Caco-2 (cell line): Measurements from ENCODE around the gene EPHA4. TPM values are rescaled to one million over a fixed set of nuclear protein-coding genes. Genes with fewer than 3 reads are reported as not detected.

Experiments
- BruUV-seq: library from RNA; stranded (reverse); fragments of 400-500 nt; replicated peaks from 2 replicates; lab custom pipeline; 2021; lab: Mats Ljungman, UMichigan
- CTCF ChIA-PET: fragments of 300-600 bp; sonication (Branson Sonifier 250); formaldehyde crosslinking; loops from one replicate; lab custom pipeline; 2022; ENCODE audit warnings: antibody characterized with exemption; lab: Charles Lee
- POLR2A ChIA-PET: fragments of 300-600 bp; sonication (Branson Sonifier 250); formaldehyde crosslinking; loops from one replicate; lab custom pipeline; 2022; ENCODE audit warnings: antibody characterized with exemption; lab: Charles Lee
- DNase-seq, 2 experiments: peaks; one replicate each; pipeline versions ENCODE4 v3.0.0 to v3.0.0-alpha.2; 2020 to 2022
- H3K27me3 ChIP-seq: replicated peaks from 2 replicates; pipeline ENCODE4 v1.6.0; 2011; ENCODE audit warnings: low read length; ENCODE audit not compliant: control insufficient read depth, insufficient read depth
- H3K36me3 ChIP-seq: 2 replicates; pipeline ENCODE4 v1.5.1; 2011; ENCODE audit warnings: low read length; ENCODE audit not compliant: control insufficient read depth, insufficient read depth
- H3K4me1 ChIP-seq: fragments of 250-450 bp; sonication (Bioruptor Pico); 2 replicates; pipeline ENCODE4 v1.5.1; 2020; ENCODE audit warnings: mild to moderate bottlenecking
- H3K4me3 ChIP-seq: 2 replicates; pipeline ENCODE4 v1.5.1; 2011; ENCODE audit warnings: low read depth, mild to moderate bottlenecking, control low read depth, low read length
- H3K9me3 ChIP-seq: fragments of 250-450 bp; sonication (Bioruptor Pico); 2 replicates; pipeline ENCODE4 v1.5.1; 2020; ENCODE audit warnings: mild to moderate bottlenecking, moderate library complexity
- H3K27ac Mint-ChIP-seq: one replicate; pipeline ENCODE4 v1.8.0; 2022; ENCODE audit warnings: mixed read lengths; ENCODE audit not compliant: unreplicated experiment
- H3K27me3 Mint-ChIP-seq: one replicate; pipeline ENCODE4 v1.8.0; 2022; ENCODE audit warnings: mixed read lengths; ENCODE audit not compliant: insufficient read depth, unreplicated experiment
- H3K36me3 Mint-ChIP-seq: one replicate; pipeline ENCODE4 v1.8.0; 2022; ENCODE audit warnings: mild to moderate bottlenecking, mixed read lengths; ENCODE audit not compliant: insufficient read depth, unreplicated experiment
- H3K4me1 Mint-ChIP-seq: one replicate; pipeline ENCODE4 v1.8.0; 2022; ENCODE audit warnings: low read depth, mixed read lengths; ENCODE audit not compliant: unreplicated experiment
- H3K4me3 Mint-ChIP-seq: one replicate; pipeline ENCODE4 v1.8.0; 2022; ENCODE audit warnings: mild to moderate bottlenecking, moderate library complexity, mixed read lengths; ENCODE audit not compliant: unreplicated experiment
- H3K9me3 Mint-ChIP-seq: one replicate; pipeline ENCODE4 v1.8.0; 2022; ENCODE audit warnings: mixed read lengths; ENCODE audit not compliant: unreplicated experiment
- intact Hi-C: fragments of 100-400 bp; cut with micrococcal nuclease; formaldehyde crosslinking; loops from one replicate; pipeline ENCODE4 v1.10.0; 2022; ENCODE audit not compliant: unreplicated experiment
- total RNA-seq: library from RNA; stranded (reverse); gene quantifications from 2 replicates; pipeline ENCODE4 v1.2.3, GENCODE V29; 2022
- TF ChIP-seq, protein P1 (sequence below), 2 experiments: fragments of 200-600 bp in 1 of 2; IDR thresholded peaks; 1 replicate in 1 of 2; 2 replicates in 1 of 2; pipeline versions ENCODE4 v1.5.1 to v1.8.0; 2011 to 2022; ENCODE audit warnings: antibody characterized with exemption in 1 of 2, control low read depth in 1 of 2, inconsistent platforms in 1 of 2, low read depth in 1 of 2, low read length in 1 of 2, mild to moderate bottlenecking in 1 of 2, moderate library complexity in 1 of 2; ENCODE audit not compliant: insufficient read depth in 1 of 2, severe bottlenecking in 1 of 2, unreplicated experiment in 1 of 2

EPHA4 gene
- total RNA-seq, 1 experiment from 2014 or later = 95.5 TPM

DNA sequence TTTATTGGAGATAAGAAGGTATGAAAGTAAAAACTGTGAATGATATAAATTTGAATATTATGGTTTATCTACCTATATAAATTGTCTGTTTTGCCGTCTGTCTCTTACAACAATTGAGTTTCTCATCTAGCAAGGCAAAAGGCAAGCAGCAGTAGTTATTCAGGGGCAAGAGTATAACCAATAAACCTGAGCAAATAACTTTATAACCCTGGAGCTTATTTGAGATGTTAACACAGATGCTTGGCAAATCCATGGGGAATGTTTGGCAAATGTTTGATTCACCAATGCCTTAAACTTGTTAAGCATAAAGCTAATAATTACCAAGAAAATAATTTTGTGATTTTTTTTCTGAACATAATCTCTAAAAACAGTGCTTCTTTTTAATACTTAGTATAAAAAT, 9.9 kb upstream of the EPHA4 start:
- H3K4me3 Mint-ChIP-seq = no peak overlapping the region
- H3K9me3 Mint-ChIP-seq = no peaks in the 10 kb centered on the region
- no peak overlapping the region for H3K27ac Mint-ChIP-seq
- peak in 1 of 2 experiments; percentile 47 for DNase-seq
- Histone ChIP-seq H3K4me3 (no peak overlapping the region), H3K27me3 (no peaks in the 10 kb centered on the region), H3K9me3 (no peaks in the 10 kb centered on the region), H3K36me3 (no peaks in the 10 kb centered on the region), H3K4me1 (peaks cover 34% of the 10 kb centered on the region)
- H3K36me3 Mint-ChIP-seq = no peaks in the 10 kb centered on the region
- TF ChIP-seq, protein P1, sequence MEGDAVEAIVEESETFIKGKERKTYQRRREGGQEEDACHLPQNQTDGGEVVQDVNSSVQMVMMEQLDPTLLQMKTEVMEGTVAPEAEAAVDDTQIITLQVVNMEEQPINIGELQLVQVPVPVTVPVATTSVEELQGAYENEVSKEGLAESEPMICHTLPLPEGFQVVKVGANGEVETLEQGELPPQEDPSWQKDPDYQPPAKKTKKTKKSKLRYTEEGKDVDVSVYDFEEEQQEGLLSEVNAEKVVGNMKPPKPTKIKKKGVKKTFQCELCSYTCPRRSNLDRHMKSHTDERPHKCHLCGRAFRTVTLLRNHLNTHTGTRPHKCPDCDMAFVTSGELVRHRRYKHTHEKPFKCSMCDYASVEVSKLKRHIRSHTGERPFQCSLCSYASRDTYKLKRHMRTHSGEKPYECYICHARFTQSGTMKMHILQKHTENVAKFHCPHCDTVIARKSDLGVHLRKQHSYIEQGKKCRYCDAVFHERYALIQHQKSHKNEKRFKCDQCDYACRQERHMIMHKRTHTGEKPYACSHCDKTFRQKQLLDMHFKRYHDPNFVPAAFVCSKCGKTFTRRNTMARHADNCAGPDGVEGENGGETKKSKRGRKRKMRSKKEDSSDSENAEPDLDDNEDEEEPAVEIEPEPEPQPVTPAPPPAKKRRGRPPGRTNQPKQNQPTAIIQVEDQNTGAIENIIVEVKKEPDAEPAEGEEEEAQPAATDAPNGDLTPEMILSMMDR (IDR thresholded peaks at IDR 0.05; ENCODE audit: insufficient read depth in 1 of 2, low read depth in 1 of 2, low read length in 1 of 2, severe bottlenecking in 1 of 2, unreplicated experiment in 1 of 2) = no peak
- CTCF ChIA-PET = interaction anchor here (1.5 kb wide), 1 partner anchor 9 kb away, joined by 4 read pairs; the partner anchor contains the start of gene EPHA4
- intact Hi-C loops = no loop called here
- no peaks in the 10 kb centered on the region for H3K27me3 Mint-ChIP-seq
- no TSS peak for BruUV-seq
- POLR2A ChIA-PET = interaction anchor here (0.6 kb wide), 1 partner anchor 241 kb away, joined by 3 read pairs; no protein-coding TSS in a partner anchor
- H3K4me1 Mint-ChIP-seq = peaks cover 25% of the 10 kb centered on the region

- no peaks in the 10 kb centered on the region for H3K9me3 ChIP-seq
- no peaks in the 10 kb centered on the region for H3K36me3 ChIP-seq
- Mint-ChIP-seq H3K36me3 (peaks cover 33% of the 10 kb centered on the region), H3K9me3 (no peaks in the 10 kb centered on the region), H3K27me3 (no peaks in the 10 kb centered on the region), H3K4me1 (peaks cover 49% of the 10 kb centered on the region), H3K27ac (peak overlapping the region; percentile 38), H3K4me3 (peak overlapping the region; percentile 81)
- TF ChIP-seq, protein P1 (IDR thresholded peaks at IDR 0.05; ENCODE audit: insufficient read depth in 1 of 2, low read depth in 1 of 2, low read length in 1 of 2, severe bottlenecking in 1 of 2, unreplicated experiment in 1 of 2) = no peak
- CTCF ChIA-PET = interaction anchor here (0.6 to 2.7 kb wide), 8 partner anchors 15 to 220 kb away, joined by 3 to 22 read pairs (median 5); no protein-coding TSS in a partner anchor
- intact Hi-C loops = loop anchor here (1.0 to 5.0 kb wide), 4 partner anchors 152 to 1837 kb away; no protein-coding TSS in a partner anchor
- BruUV-seq = no TSS peak
- H3K4me1 ChIP-seq = peaks cover 26% of the 10 kb centered on the region
- peak overlapping the region; percentile 60 for H3K4me3 ChIP-seq
- POLR2A ChIA-PET = interaction anchor here (0.7 kb wide), 1 partner anchor 15 kb away, joined by 3 read pairs; no protein-coding TSS in a partner anchor
- DNase-seq = no peak
- H3K27me3 ChIP-seq = no peaks in the 10 kb centered on the region
Measured at GRCh38 chr2:221574231-221574570, 2.1 kb upstream of the EPHA4 start.

- no peaks in the 10 kb centered on the region for H3K9me3 ChIP-seq
- peaks cover 31% of the 10 kb centered on the region for H3K4me1 ChIP-seq
- BruUV-seq = no TSS peak
- Mint-ChIP-seq H3K36me3 (peaks cover 38% of the 10 kb centered on the region), H3K27me3 (no peaks in the 10 kb centered on the region), H3K4me1 (peaks cover 46% of the 10 kb centered on the region), H3K4me3 (peak overlapping the region; percentile 81), H3K9me3 (no peaks in the 10 kb centered on the region), H3K27ac (peak overlapping the region; percentile 38)
- POLR2A ChIA-PET = interaction anchor here (0.6 to 1.3 kb wide), 4 partner anchors 16 to 384 kb away, joined by 3 read pairs; no protein-coding TSS in a partner anchor
- intact Hi-C loops = loop anchor here (1.0 to 5.0 kb wide), 11 partner anchors 151 to 1837 kb away; no protein-coding TSS in a partner anchor
- CTCF ChIA-PET = interaction anchor here (0.5 to 2.7 kb wide), 15 partner anchors 8 to 396 kb away, joined by 3 to 22 read pairs (median 4); no protein-coding TSS in a partner anchor
- no peaks in the 10 kb centered on the region for H3K27me3 ChIP-seq
- TF ChIP-seq, protein P1 (IDR thresholded peaks at IDR 0.05; ENCODE audit: insufficient read depth in 1 of 2, low read depth in 1 of 2, low read length in 1 of 2, severe bottlenecking in 1 of 2, unreplicated experiment in 1 of 2) = peak; percentile 97 to 99
- peak; percentile 92 to 98 for DNase-seq
- H3K4me3 ChIP-seq = peak overlapping the region; percentile 60
- no peaks in the 10 kb centered on the region for H3K36me3 ChIP-seq
Measured at GRCh38 chr2:221573430-221574230, 1.5 kb upstream of the EPHA4 start.
